ENCODE measurements around the gene DKC1.
"Not testable (repeated sequence)": the region's sequence is repeated elsewhere in the genome, so short reads cannot be mapped to it uniquely, and the experiment has no call there.

The DKC1 gene

DNA sequence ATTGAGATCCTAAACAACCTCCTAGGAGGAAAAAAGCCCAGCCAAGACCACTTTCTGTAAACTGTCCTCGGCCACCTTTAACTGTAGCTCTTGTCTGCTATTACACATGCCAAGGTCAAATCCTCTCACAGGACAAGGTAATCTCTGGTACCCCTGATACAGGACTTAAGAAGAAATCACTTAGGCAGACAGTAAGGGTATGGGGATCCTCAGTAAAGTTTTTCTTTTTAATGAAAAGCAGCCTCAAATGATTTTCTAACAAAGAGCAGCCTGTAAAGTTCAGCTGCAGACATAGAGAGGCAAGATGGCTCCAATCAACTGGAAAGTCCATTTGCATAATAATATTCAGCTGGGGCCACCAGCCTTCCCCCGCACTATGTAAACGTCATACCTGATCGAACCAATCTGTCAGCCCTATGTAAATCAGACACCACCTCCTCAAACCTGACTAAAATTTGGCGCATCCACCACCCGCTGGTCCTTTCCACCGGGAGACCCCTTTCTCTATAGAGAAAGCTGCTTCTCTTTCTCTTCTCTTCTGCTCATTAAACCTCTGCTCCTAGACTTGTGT is 57.2 kb downstream of the DKC1 start:
- no peak for DNase-seq (ENCODE audit: low spot score)

DNA sequence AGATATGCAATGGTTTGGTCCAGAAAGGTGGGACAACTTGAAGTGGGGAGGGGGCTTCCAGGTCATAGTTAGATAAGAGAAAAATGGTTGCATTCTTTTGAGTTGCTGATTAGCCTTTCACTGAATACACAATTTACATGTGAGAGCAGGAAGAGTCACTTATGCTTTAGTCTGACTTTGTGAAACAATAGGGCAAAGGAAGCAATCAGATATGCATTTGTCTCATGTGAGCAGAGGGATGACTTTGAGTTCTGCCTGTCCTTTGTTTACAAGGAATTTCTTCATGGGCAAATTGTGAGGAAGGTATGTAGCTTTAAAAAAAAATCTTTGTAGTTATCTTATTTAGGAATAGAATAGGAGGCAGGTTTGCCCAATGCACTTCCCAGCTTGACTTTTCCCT is 58.9 kb downstream of the DKC1 start:
- DNase-seq (ENCODE audit: low spot score): no peak

DNA sequence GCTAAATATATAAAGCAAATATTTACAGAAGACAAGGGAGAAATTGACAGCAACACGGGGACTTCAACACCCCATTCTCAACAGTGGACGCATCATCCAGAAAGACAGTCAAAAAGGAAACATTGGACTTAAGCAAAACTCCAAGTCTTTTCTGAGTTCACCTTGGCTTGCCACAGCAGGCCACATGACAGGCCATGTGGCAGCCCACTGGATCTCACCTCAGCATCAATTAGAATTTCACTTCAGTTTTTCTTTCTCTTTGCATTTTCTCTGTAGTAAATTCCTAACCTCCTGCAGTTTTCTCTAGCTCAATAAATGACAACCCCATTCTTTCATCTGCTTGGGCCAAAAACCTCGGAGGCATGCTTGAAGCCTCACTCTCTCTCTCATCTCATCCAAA is 59.4 kb downstream of the DKC1 start:
- no peak for DNase-seq (ENCODE audit: low spot score)

- no peak for DNase-seq (ENCODE audit: low spot score)
Measured at GRCh38 chrX:154824638-154825037, 62.0 kb downstream of the DKC1 start.

GRCh38 chrX:154825586-154825985 is 62.9 kb downstream of the DKC1 start:
- not testable (repeated sequence) for DNase-seq (ENCODE audit: low spot score)
